Upper lobe of left lung (tissue), 6 donors: ENCODE results near the gene FAM184B. TPM values are rescaled to one million over a fixed set of nuclear protein-coding genes. Genes with fewer than 3 reads are reported as not detected.

ENCODE experiments used
- ATAC-seq, 2 donors: fragments of 200-7000 bp; cut with Tn5 transposase; one replicate each; pipeline ENCODE4 v1.9.1; 2022; ENCODE audit warnings: mild to moderate bottlenecking in 2 of 2, moderate library complexity in 2 of 2; ENCODE audit not compliant: low FRiP score in 2 of 2
- DNase-seq, 2 donors: peaks; one replicate each; pipeline ENCODE4 v3.0.0-alpha.2; 2019 to 2020
- H3K27ac ChIP-seq, 4 donors: fragments of 200-600 bp; sonication (generic); one replicate each; pipeline ENCODE4 v1.5.1; 2016 to 2019
- H3K27me3 ChIP-seq, 4 donors: fragments of 200-600 bp; sonication (generic); one replicate each; pipeline ENCODE4 v1.5.1; 2017 to 2019
- H3K36me3 ChIP-seq, 4 donors: fragments of 200-600 bp; sonication (generic); one replicate each; pipeline ENCODE4 v1.5.1; 2016 to 2019
- H3K4me1 ChIP-seq, 4 donors: fragments of 200-600 bp; sonication (generic); one replicate each; pipeline ENCODE4 v1.5.1; 2018 to 2019
- H3K4me3 ChIP-seq, 4 donors: fragments of 200-600 bp; sonication (generic); one replicate each; pipeline ENCODE4 v1.5.1; 2017 to 2019; ENCODE audit warnings: mild to moderate bottlenecking in 2 of 4, moderate library complexity in 1 of 4
- H3K9me3 ChIP-seq, 4 donors: fragments of 200-600 bp; sonication (generic); one replicate each; pipeline ENCODE4 v1.5.1; 2018 to 2019
- EP300 ChIP-seq, 4 donors: sonication (generic); formaldehyde crosslinking; IDR thresholded peaks; one replicate each; pipeline ENCODE4 v1.5.1; 2017; ENCODE audit warnings: antibody characterized with exemption in 4 of 4, control low read depth in 2 of 4
- POLR2A ChIP-seq, 4 donors: fragments of 450-650 bp; IDR thresholded peaks; one replicate each; pipeline ENCODE4 v1.5.1; 2016 to 2017; ENCODE audit warnings: antibody characterized with exemption in 4 of 4, mild to moderate bottlenecking in 2 of 4
- POLR2AphosphoS5 ChIP-seq, 2 donors: sonication (generic); formaldehyde crosslinking; IDR thresholded peaks; one replicate each; pipeline ENCODE4 v1.5.1; 2017; ENCODE audit warnings: antibody characterized with exemption in 2 of 2
- WGBS, 2 donors: methylation state at CpG; one replicate each; pipeline ENCODE4 v1.1.5; 2017 to 2018; 5-methylcytosine and 5-hydroxymethylcytosine counted together
- total RNA-seq, 6 donors: library from RNA; depleted of rRNA in 4 of 6; stranded (reverse); fragments of >200 nt in 4 of 6; gene quantifications; one replicate each; pipeline versions ENCODE4 v1.1.0 to v1.2.1, GENCODE V29; 2016 to 2021
- TF ChIP-seq, protein P1 (sequence below), 6 experiments: fragments of 450-650 bp in 4 of 6; fragments of 200-600 bp in 2 of 6; sonication (generic) in 2 of 6; IDR thresholded peaks; one replicate each; pipeline ENCODE4 v1.5.1; 2016 to 2019; ENCODE audit warnings: antibody characterized with exemption in 6 of 6
- donor health status: DM: no; HTN: no; CAD: no; lungs with moderate emphysema.
- donor health status: DM: no; HTN: yes; CAD: no; lungs with severe emphysema.

FAM184B gene
- total RNA-seq, 6 donors from 2014 or later, result 0.13 to 1.0 (median 0.34) TPM

DNA sequence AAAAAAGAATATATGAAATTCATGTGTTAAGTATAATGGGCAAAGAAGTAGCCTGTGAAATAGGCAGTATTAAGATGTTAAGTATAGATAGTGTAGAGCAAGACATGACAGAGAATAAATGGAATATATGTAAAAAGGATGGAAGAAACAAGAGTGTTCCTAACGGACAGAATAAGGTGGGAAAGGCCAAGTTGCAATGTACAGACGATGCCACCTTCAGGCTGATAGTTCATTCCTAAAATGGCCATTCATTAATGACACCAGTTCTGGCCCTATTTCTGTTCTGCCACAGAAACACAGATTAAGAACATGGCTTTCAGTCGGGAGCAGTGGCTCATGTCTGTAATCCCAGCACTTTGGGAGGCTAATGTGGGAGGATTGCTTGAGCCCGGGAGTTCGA is 4.4 kb upstream of the FAM184B start:
- Histone ChIP-seq H3K27me3 (peaks cover 0 to 11% (median 6%) of the 10 kb centered on the region in 4 donors), H3K36me3 (no peaks in the 10 kb centered on the region), H3K9me3 (no peaks in the 10 kb centered on the region), H3K4me1 (peaks cover 11 to 14% (median 12%) of the 10 kb centered on the region in 4 donors), H3K27ac (no peak overlapping the region), H3K4me3 (no peak overlapping the region)
- no peak for DNase-seq
- no peak for ATAC-seq
- 82 to 85% methylated on average over 5 of the region's 5 CpGs for WGBS, 2 donors
- no peak for TF ChIP-seq POLR2A (IDR thresholded peaks at IDR 0.05)
- TF ChIP-seq, protein P1, sequence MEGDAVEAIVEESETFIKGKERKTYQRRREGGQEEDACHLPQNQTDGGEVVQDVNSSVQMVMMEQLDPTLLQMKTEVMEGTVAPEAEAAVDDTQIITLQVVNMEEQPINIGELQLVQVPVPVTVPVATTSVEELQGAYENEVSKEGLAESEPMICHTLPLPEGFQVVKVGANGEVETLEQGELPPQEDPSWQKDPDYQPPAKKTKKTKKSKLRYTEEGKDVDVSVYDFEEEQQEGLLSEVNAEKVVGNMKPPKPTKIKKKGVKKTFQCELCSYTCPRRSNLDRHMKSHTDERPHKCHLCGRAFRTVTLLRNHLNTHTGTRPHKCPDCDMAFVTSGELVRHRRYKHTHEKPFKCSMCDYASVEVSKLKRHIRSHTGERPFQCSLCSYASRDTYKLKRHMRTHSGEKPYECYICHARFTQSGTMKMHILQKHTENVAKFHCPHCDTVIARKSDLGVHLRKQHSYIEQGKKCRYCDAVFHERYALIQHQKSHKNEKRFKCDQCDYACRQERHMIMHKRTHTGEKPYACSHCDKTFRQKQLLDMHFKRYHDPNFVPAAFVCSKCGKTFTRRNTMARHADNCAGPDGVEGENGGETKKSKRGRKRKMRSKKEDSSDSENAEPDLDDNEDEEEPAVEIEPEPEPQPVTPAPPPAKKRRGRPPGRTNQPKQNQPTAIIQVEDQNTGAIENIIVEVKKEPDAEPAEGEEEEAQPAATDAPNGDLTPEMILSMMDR (IDR thresholded peaks at IDR 0.05), result no peak

DNA sequence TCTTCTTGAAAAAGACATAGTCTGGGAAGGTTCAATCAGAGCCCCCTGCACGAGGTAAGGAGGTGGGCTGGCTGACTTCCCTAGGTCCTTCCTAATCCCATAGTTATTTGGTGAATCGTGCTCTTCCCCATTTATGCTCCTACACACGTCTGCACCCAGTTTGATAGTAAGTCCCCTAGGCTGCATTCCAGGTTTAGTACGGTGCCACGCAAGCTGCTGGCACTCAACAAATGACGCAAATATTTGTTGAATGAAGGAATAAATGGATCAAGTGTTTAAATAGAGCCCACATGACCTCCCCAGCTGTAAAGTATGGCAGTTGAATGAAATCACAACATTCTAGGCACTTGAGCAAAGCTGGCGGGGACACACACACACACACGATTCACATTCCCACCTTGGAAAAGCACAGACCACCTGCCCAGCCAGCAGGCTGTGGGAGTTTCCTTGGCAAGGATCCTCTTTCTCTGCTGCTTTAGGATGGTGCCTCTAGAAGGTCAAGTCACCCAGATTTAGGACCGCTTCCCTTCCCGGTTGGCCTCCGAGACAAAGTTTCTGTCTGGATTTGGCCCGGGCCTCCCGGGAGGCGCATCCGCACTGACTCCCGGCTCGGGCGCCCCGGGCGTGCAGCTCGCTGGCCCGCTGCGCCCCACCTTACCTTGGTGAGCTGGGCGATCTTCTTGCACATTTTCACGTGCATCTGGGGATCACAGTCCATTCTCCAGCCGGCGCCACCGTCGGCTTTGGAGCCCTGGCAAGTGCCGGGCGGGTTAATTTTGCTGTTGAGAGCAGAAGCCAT is 721 bp downstream of the FAM184B start:
- ATAC-seq (peak; percentile 50 to 79), DNase-seq (peak in 1 of 2 donors; percentile 47)
- Histone ChIP-seq H3K9me3 (no peaks in the 10 kb centered on the region), H3K27ac (no peak overlapping the region), H3K4me1 (peaks cover 11 to 24% (median 13%) of the 10 kb centered on the region in 4 donors), H3K4me3 (peak overlapping the region in 3 of 4 donors; percentile 36 to 47 (median 46)), H3K36me3 (no peaks in the 10 kb centered on the region), H3K27me3 (peaks cover 0 to 11% (median 6%) of the 10 kb centered on the region in 4 donors)
- WGBS, 2 donors, result 13 to 27% methylated on average over 13 to 21 of the region's 31 CpGs
- TF ChIP-seq EP300 (IDR thresholded peaks at IDR 0.05) (peak in 1 of 4 donors; percentile 12), POLR2A (IDR thresholded peaks at IDR 0.05) (peak in 1 of 4 donors; percentile 24), POLR2AphosphoS5 (IDR thresholded peaks at IDR 0.05) (no peak)

DNA sequence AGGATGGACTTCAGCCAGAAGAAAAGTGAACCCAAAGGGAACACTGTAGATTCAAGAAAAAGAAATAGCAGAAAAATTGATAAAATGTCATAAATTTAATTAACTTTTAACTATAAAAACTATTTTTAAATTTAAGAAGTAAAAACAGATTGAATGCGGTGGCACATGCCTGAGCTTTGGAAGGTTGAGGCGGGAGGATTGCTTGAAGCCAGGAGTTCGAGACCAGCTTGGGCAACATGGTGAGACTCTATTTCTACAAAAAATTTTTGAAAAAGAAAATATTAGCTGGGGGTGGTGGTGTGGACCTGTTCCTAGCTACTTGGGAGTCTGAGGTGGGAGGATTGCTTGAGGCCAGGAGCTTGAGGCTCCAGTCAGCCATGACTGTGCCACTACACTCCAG is 3.0 kb downstream of the FAM184B start:
- Histone ChIP-seq H3K4me1 (peaks cover 11 to 24% (median 13%) of the 10 kb centered on the region in 4 donors), H3K27me3 (peaks cover 0 to 11% (median 6%) of the 10 kb centered on the region in 4 donors), H3K36me3 (no peaks in the 10 kb centered on the region), H3K4me3 (no peak overlapping the region), H3K27ac (no peak overlapping the region), H3K9me3 (no peaks in the 10 kb centered on the region)
- no peak for ATAC-seq
- DNase-seq, result no peak
- TF ChIP-seq POLR2A (IDR thresholded peaks at IDR 0.05) (no peak), EP300 (IDR thresholded peaks at IDR 0.05) (no peak), POLR2AphosphoS5 (IDR thresholded peaks at IDR 0.05) (no peak)
- TF ChIP-seq, protein P1 (IDR thresholded peaks at IDR 0.05), result no peak
- WGBS, 2 donors, result 82 to 92% methylated on average over 3 of the region's 3 CpGs

DNA sequence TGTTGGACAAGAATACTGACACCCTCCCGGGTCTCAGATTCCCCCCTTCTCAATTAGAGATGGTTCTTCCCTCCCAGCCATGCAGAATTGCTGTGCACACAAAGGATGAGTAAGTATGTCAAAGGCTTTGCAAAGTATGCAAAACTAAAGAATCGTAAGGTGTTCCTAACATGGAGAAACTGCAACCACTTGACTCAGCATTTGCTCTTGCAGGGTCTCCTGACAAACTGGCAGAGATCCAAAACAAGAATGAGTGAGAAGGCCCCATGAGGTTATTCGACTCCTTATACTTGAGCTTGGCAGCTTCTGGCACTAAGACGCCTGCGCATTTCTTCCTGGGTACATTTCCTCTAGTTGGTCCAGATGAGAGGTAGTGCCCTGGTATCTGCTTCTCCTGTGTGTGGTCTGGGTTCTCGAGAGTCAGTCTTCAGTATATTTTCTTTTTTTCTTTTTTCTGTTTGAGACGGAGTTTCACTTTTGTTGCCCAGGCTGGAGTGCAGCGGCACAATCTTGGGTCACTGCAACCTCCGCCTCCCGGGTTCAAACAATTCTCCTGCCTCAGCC is 8.2 kb downstream of the FAM184B start:
- H3K4me3 ChIP-seq, result no peak overlapping the region

More for the DNA sequence above, 8.2 kb downstream of the FAM184B start:
- WGBS, 2 donors, result 70 to 80% methylated on average over 10 of the region's 10 CpGs
- Histone ChIP-seq H3K27me3 (no peaks in the 10 kb centered on the region), H3K9me3 (no peaks in the 10 kb centered on the region), H3K4me1 (peaks cover 0 to 4% (median 0%) of the 10 kb centered on the region in 4 donors), H3K27ac (no peak overlapping the region), H3K36me3 (no peaks in the 10 kb centered on the region)
- ATAC-seq (no peak), DNase-seq (no peak)
- TF ChIP-seq EP300 (IDR thresholded peaks at IDR 0.05), result no peak
- TF ChIP-seq POLR2AphosphoS5 (IDR thresholded peaks at IDR 0.05), result no peak
- TF ChIP-seq, protein P1 (IDR thresholded peaks at IDR 0.05), result no peak
- TF ChIP-seq POLR2A (IDR thresholded peaks at IDR 0.05), result no peak
